CD4-positive, alpha-beta T cell treated with Interleukin-17A for 4 hours (primary cell): ENCODE measurements around the gene MTHFD1L.

Source experiments
- DNase-seq: peaks from one replicate; pipeline ENCODE4 v3.0.0-alpha.2; 2020; ENCODE audit warnings: mixed read lengths

Gene MTHFD1L

DNA sequence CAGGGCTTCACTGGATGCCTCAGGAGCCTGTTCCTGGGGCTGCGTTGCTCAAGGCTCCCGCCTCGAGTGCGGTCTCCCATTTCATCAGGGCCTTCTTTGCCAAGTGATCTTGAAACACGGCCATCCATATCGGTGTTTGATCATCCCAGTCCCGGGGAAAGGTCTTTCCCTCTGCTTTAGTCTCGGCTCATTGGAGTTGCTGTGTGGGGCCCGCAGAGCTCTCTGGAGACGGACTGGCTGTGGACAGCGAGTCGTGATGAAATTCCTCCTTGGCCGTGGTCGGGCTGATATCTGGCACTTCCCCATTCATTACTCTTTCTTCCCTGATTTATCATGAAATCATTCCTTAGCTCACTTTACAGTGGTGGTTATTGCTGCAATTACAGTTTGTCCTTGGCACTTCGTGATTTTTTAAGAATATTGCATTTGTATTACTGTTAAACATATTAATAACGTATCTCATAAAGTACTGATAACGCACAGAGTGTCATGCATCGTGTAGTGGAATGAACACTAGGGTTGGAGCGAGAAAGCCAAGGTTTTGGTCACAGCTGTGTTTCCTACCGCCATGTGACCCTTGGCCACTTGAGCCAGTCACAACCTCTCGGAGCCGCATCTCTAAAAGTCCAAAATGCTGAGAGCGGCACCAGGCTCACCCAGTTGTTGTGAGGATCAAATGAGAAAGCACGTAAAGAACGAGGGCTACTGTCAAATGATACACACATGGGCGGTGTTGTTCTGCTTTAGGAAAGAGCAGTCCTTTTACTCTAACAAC is 71.8 kb downstream of the MTHFD1L start:
- DNase-seq = no peak

DNA sequence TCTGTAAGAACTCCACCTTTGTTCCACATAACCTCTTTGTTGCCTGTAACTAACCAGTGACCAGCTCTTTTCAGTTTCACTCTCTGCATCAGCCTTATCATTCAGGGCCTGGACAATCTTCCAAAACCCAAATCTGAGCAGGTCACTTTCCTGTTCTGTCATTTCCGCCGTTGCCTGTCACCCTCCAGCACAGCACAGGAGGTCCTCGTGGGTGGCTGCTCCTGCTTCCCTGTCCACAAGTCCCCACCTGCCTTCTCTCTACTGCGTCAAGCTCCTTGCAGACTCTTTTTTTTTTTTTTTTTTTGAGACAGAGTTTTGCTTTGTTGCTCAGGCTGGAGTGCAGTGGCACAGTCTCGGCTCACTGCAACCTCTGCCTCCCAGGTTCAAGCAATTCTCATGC is 73.9 kb downstream of the MTHFD1L start:
- no peak for DNase-seq

DNA sequence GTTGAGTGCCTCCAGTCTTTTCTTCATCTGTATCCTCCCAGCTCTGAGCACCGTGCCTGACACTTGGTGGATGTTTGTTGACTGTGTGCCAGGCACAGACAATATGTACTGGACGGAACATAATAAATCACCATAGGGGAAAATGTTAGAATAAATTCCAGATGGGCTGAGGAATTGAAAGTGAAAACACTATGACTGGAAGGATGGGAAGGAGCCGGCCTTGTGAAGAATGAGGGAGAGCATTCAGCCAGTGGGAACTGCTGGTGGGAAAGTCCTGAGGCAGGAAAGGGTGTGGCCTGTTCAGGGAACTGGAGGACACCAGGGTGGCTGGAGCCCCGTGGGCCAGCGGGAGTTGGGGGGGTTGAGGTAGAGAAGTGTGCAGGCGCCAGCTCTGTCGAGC is 75.4 kb downstream of the MTHFD1L start:
- no peak for DNase-seq

DNA sequence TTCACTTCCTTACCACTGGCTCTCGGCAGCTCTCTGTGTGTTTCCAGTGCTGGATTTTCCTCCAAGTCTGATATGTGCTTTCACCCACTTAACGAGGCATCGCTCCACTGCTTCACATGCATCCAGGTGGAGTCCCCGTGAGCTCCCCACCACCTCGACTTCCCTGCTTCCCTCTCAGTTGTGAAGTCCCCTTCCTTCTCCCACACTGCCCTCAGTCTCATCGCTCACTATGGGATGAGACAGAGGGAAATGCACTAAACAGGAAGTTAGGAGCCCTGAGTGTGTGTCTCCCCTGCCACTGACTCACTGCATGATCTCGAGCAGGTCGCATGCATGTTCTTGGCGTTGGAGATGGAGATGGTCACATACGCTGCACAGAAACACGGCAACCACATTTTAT is 84.0 kb downstream of the MTHFD1L start:
- DNase-seq = no peak

DNA sequence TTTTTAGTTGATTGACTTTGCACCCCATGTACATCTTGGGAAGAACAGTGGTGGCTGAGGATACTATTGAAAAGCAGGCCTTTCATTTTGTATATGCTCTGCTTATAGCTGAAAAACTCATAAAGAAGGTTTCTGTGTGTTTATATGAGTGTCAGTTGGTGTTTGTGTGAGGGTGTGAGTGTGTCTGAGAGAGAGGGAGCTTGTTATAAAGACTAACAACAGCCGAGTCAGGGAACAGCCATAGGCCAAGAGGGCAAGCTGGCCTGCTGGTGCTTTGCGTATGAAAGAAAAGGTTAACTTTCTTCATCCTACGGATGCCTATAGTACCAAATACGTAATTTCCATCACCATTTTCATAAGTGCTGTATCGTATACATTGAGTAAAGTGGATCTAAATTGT is 88.3 kb downstream of the MTHFD1L start:
- no peak for DNase-seq

DNA sequence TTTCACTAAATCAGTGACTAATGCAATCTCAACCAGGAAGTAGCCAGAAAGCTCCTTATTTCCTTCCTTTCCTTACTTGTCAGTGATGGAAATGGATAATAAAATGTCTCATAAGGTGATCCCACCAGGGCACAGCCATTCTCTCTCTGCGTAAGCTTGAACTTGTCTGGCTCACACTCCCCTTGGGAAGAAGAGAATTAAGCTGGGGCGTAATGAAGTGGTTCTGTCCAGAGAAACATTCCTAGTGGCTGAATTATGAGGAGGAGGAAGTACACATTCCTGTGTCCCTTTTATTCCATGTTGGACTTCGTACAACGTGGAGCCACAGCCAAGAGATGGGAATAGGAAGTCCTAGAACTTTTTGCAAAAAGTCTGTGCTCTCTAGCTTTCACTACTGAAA is 93.7 kb downstream of the MTHFD1L start:
- no peak for DNase-seq

DNA sequence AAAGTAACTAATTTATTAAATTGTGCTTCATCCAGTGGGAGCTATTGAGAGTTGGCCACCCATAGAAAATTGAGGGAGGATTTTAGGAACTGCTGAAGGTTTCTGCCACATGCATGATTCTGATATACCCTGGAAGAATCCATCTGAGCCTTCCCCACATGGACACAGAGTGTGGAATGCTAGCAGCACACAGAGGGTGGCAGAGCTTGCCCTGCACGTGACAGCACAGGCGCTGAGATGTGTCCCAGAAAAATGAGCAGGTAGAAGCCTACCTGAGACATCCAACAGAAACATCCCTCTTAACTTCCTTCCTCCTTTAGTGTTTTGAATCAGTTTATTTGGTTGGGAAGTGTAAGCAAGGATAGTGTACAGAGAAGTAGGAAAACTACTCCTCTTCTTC is 96.9 kb downstream of the MTHFD1L start:
- DNase-seq = no peak

DNA sequence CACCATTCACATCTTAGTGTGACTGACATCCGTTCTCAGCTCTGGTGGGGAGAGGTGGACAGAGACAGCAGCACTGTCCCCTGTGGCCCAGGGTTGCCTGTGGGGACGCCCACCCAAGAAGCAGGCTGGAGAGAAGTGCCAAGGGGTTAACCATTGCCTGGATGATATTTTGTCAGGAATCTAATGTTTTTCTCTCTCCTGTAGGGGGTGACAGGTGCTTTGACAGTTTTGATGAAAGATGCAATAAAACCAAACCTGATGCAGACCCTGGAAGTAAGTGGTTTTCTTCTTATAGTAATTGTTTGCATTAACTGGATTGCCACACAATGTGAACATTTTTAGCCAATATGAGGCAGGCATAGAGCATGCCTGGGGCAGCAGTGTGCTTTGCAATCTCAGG is 99.3 kb downstream of the MTHFD1L start:
- no peak for DNase-seq

DNA sequence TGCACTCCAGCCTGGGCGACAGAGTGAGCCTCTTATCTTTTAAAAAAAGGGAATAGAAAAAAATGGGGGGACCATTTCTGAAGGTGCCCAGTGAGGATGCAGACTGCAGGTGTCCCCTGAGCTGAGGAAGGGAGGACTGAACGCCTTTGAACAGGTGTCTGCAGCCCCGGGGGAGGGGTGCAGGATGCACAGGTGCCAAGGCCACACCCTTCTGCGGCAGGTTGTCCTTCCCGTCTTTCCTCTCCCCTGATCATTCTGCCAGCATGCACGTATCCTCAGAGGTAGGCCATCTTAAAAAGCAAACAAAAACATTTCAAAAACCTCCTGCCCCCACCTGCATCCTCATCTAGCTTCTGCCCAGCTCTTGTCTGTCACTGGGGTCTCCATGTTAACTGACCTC is 101.3 kb downstream of the MTHFD1L start:
- DNase-seq = no peak

DNA sequence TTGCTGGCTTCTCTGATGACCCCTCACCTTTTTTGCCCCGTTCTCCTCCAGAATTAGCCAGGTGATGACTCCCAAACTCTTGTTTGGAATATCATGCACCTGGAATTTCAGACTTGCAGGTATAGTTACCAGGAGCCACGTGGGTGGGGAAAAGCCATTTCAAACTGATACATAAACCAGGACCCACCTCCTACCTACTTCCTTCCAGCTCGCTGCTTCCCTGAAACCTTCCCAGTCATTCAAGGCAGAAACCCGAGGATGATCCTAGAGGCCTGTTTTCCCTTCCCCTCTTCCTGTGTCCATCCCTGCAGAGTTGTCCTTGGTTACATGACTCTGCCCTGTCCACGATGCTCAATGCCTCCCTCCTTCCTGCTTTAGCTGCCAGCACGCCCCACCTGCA is 101.9 kb downstream of the MTHFD1L start:
- no peak for DNase-seq

DNA sequence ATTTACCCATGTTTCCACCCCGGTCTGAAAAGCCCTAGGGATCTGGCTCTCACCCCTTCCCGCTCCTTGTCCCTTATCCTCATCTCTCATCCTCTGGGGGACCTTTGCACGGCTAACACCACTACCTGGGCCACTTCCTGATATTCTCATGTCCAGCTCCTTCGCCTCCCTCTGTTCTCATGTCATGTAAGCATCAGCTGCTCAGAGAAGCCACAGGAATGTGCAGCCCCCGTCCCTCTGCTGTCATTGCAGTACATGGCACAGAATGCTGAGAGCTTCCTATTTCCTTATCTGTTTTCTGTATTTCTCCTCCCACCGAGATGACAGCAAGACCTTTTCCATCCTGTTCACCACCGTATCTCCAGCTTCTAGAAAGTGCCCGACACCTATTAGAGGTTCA is 102.4 kb downstream of the MTHFD1L start:
- no peak for DNase-seq

DNA sequence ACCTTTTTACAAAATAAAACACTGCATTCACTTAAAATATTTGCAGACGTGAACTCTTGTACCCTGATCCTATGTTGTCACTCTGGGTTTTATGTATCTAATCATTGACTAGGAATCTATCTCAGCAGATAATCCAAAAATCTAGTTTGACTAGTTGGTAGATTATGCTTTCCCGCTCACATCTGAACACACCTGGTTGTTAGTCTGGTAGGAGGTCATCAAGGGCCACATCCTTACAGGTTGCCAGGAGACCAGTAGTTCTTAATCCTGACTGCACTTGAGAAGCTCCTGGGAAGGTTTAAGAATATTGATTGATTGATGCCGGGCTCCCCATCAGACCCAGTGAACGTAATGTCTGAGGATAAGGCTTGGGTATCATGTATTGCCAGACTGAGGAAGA is 104.4 kb downstream of the MTHFD1L start:
- DNase-seq = no peak

DNA sequence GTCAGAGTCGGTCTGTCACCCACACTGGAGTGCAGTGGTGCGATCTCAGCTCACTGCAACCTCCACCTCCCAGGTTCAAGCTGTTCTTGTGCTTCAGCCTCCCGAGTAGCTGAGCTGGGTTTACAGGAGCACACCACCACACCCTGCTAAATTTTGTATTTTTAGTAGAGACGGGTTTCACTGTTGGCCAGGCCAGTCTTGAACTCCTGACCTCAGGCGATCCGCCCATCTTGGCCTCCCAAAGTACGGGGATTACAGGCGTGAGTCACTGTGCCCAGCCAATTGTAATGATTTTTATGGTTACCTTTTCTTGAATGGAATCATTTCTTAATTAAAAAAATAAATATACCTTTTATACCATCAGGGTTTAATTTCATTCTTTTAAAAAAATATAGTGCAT is 105.7 kb downstream of the MTHFD1L start:
- DNase-seq = no peak

DNA sequence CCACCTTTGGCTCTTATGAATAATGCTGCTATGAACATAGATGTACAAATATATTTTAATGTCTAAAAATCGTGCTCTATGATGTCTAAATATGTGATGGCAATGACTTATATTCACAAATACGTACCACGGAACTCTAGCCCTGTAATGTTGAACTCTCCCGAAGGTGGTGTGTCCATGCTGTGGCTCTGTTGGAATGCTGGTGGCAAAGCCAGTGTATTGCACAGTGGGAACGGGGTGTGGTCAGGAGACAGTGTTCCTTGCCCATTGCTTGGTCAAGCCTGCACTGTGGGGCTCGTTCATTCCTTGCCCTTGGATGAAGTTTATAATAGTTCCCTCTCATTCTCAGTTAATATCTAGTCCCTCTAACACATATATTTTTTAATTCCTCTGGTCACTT is 109.6 kb downstream of the MTHFD1L start:
- DNase-seq = no peak

DNA sequence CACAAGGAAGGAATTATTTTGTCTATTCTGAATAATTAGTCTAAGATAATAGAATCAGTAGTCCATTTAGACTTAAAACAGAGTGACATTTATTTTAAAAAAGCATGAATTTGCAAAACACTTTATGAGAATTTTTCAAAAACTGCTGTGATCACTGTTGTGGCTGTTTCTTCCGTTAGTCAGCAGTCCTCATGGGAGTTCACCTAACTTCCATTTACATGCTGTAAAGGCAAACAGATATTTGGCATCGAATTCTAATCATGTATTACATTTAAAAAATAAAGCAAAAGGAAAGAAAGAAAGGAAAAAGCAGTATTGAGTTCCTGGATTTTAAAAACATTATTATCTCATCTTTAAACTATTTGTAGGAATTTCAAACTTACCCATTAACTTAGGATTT is 111.8 kb downstream of the MTHFD1L start:
- no peak for DNase-seq

DNA sequence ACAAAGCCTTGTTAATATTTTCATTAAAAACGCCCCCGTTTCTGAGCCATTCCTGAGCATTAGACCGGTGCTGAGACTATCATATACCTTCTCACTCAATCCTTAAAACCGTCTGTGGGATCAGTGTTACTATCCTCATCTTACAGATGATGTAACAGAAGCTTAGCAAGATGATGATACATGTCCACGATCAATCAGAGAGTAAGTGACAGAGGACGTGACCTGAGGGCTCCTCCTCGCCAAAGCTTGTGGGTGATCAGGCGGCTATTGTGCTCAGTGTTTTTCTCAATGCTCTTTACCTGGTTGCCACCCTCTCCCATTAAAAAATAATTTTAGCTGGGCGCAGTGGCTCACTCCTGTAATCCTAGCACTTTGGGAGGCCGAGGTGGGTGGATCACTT is 113.1 kb downstream of the MTHFD1L start:
- no peak for DNase-seq

DNA sequence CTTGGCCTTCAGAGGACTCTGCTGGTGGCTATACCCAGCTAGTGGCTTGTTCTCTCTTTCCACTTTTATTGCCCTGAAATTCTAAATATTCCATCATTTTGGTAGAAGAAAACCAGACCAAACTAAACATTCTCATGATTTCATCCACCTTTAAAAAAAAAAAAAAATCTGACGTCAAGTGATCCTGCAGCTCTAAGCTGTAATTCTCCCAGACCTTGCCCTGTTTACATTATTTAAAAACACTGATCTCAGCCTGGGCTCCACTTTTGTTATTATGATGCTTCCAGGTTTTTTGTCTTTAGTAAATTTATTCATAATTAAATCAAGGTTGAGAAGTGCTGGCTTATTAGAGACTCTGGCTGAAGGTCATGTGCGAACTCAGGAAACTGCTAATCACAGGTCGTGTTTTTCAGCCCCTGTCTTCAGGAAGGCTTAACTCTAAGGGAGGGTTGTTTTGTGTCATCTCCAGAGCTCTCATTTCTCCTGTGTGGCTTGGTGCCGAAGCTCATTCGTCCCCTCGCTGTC is 114.4 kb downstream of the MTHFD1L start:
- DNase-seq = no peak

DNA sequence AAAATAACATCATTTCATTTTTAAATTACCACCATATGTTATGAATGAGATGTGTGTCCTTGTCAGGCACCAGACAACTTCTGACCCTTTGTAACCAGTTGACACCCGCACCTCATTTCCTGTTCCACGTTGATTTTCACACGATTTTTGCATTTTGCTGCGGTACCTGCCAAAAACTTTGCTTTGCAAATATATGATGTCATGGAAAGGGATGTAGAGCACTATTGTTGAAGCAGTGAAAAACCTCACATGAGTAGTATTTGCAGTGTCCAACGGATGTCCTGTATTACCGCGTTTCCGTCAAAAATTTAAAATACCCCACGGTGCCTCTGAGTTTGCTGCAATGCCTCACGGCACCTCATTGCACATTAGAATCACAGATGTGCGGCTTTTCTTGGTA is 115.6 kb downstream of the MTHFD1L start:
- DNase-seq = no peak

DNA sequence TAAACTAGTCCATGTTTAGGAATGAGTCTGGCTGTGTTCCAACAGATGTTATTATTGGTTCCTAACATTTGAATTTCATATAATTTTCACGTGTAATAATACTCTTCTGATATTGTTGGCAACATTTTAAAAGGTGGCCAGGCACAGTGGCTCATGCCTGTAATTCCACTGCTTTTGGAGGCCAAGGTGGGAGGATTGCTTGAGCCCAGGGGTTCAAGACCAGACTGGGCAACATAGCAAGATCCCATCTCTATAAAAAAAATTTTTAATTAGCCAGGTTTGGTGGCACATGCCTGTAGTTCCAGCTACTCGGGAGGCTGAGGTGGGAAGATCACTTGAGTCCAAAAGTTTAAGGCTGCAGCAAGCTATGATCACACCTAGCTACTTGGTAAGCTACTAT is 116.2 kb downstream of the MTHFD1L start:
- no peak for DNase-seq

DNA sequence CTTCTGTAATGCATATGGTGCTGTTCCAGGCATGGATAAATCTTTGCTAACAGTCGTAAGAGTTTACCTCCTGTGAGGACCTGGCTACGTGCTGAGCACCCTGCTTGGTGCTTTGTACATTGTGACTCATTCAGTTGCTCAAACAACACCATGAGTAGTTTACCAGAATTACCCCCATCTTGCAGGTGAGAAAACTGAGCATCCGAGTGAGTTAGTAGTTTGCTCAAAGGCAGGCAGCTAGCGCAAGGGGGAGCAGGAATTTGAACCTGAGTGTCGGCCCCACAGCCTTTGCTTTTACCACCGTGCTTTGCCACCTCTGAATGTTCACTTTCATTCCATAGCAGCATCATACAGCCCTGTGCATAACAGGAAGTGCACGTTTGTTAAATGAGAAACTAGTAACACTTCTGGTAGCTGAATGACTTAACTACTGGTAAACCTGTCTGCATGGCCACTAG is 121.9 kb downstream of the MTHFD1L start:
- DNase-seq = peak; percentile 15

DNA sequence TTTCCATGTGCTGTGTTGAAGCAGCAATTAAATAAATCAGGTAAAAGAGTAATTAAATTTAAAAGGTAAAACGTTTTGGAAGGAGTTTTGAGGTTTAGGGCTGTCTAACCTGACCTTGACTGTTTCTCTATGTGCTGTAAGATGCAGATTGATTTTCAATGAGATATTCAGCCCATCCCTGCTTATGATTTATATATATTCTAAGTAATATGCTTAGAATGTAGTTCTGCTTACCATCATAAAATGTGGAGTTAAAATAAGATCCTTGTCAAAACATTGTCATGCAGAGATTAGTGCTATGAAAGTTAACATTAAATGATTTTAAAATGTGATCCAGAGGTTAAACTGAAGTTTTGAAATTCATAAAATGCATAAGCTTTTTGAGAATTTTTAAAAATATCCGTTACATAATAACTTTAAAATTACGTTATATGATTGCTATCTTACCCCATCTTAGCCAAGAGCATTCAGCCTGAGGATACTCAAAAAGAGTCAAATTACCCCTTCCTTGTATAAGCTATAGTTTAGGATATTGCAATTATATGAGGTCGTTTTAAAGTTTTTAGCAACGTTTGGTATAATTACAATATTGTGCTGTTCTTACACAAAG is 122.5 kb downstream of the MTHFD1L start:
- DNase-seq = no peak

DNA sequence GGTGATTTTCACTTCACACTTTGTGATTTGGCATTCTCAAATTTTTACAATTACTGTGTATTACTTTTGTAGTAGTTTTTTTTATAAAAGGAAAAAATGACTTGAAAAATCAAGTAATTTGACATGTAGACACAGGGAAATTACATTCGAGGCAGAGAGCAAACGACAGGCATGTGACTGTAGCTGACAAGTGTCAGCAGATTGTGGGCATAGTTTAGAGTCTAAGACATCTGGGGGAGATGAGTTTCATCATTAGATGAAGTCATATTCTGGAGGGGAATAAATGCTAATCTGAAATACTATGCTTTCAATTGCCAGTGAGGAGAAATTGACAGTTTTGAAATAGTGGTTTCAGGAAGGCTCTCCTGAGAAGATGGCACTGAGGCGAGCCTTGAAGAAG is 126.0 kb downstream of the MTHFD1L start:
- DNase-seq = no peak

DNA sequence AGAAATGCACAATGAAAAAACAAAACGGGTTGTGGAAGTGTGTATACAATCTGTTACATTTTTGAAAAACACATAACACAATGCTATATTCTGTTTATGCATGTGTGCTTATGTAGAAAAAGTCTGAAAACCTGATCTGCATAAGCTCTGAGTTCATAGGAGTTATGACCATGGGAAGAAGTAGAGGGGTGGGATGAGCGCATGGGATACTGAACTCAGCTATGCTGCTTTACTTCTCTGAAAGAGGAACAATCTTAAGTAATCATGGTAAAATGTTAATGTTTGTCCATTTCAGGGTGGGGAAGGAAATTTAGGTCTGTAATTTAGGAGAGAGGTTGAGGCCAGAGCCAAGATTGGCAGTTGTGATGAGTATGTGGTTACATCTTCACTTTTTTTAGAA is 126.8 kb downstream of the MTHFD1L start:
- DNase-seq = no peak

DNA sequence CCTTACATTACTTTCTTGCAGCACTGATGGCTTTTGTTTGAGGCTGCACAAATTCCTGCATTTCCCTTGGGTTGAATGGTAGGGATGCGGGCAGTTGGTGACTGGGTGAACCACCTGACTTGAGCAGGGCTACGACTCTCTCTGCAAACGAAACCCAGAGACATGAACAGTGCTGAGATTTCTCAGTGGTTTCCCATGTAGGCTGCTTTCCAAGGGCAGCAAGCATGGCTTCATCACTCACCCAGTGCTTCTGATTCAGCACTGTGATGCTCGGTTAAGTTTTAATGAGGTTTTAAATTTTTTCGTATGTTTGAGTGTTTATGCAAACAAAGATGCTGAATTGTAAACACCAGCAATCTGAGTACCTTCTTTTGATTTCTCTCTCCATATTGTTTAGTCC is 127.2 kb downstream of the MTHFD1L start:
- no peak for DNase-seq

DNA sequence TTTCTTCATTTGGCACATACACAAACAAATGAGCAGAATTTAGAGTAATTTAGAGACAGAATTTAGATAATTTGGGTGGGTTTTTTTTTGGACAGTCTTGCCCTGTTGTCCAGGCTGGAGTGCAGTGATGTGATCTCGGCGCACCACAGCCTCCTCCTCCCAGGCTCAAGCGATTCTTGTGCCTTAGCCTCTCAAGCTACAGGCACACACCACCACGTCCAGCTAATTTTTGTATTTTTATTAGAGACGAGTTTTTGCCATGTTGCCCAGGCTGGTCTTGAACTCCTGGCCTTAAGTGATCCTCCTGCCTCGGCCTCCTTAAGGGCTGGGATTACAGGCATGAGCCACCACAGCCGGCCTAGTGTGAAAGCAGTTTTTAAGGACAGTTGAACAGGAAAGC is 127.8 kb downstream of the MTHFD1L start:
- no peak for DNase-seq
